HEK293 (cell line): ENCODE results near the gene RNF144A.

Source experiments
- CTCF ChIP-seq: fragments of 450-650 bp; formaldehyde crosslinking; IDR thresholded peaks from 2 replicates; pipeline ENCODE4 v1.5.1; 2016; ENCODE audit warnings: missing biosample characterization, missing genetic modification characterization
- GLI2 ChIP-seq: fragments of 450-650 bp; formaldehyde crosslinking; IDR thresholded peaks from 2 replicates; pipeline ENCODE4; 2017; ENCODE audit warnings: missing biosample characterization, missing genetic modification characterization, low read depth, borderline replicate concordance
- REST ChIP-seq: fragments of 450-650 bp; formaldehyde crosslinking; IDR thresholded peaks from 2 replicates; pipeline ENCODE4 v1.5.1; 2016; ENCODE audit warnings: missing biosample characterization, missing genetic modification characterization
- ZBTB17 ChIP-seq: fragments of 450-650 bp; formaldehyde crosslinking; IDR thresholded peaks from 2 replicates; pipeline ENCODE4 v1.5.1; 2016; ENCODE audit warnings: missing biosample characterization, missing genetic modification characterization
- ZIC2 ChIP-seq: fragments of 450-650 bp; formaldehyde crosslinking; IDR thresholded peaks from 2 replicates; pipeline ENCODE4 v1.5.1; 2016; ENCODE audit warnings: missing biosample characterization, missing genetic modification characterization
- ZNF169 ChIP-seq: fragments of 450-650 bp; formaldehyde crosslinking; IDR thresholded peaks from 2 replicates; pipeline ENCODE4 v1.5.1; 2016; ENCODE audit warnings: missing biosample characterization, missing genetic modification characterization
- ZNF266 ChIP-seq: fragments of 450-650 bp; formaldehyde crosslinking; IDR thresholded peaks from 2 replicates; pipeline ENCODE4 v1.5.1; 2016; ENCODE audit warnings: missing biosample characterization, missing genetic modification characterization, low read depth
- ZNF324 ChIP-seq: fragments of 450-650 bp; formaldehyde crosslinking; IDR thresholded peaks from 2 replicates; pipeline ENCODE4 v1.5.1; 2016; ENCODE audit warnings: missing biosample characterization, missing genetic modification characterization
- ZNF555 ChIP-seq: fragments of 450-650 bp; formaldehyde crosslinking; conservative IDR thresholded peaks from 2 replicates; pipeline ENCODE4 v1.5.1; 2017; ENCODE audit warnings: missing biosample characterization, mild to moderate bottlenecking, missing genetic modification characterization, inconsistent platforms
- TF ChIP-seq, protein P1 (sequence below): fragments of 450-650 bp; formaldehyde crosslinking; IDR thresholded peaks from 2 replicates; pipeline ENCODE4 v1.5.1; 2016; ENCODE audit warnings: missing biosample characterization, missing genetic modification characterization, borderline replicate concordance

- TF ChIP-seq ZBTB17 (tag by site-specific recombination) (no peak), ZIC2 (tag by site-specific recombination) (no peak), ZNF169 (tag by site-specific recombination) (no peak), ZNF266 (no peak), CTCF (tag by site-specific recombination) (no peak), REST (tag by site-specific recombination) (no peak), ZNF324 (tag by site-specific recombination) (no peak), GLI2 (no peak), ZNF555 (tag by site-specific recombination) (no peak)
- TF ChIP-seq, protein P1, sequence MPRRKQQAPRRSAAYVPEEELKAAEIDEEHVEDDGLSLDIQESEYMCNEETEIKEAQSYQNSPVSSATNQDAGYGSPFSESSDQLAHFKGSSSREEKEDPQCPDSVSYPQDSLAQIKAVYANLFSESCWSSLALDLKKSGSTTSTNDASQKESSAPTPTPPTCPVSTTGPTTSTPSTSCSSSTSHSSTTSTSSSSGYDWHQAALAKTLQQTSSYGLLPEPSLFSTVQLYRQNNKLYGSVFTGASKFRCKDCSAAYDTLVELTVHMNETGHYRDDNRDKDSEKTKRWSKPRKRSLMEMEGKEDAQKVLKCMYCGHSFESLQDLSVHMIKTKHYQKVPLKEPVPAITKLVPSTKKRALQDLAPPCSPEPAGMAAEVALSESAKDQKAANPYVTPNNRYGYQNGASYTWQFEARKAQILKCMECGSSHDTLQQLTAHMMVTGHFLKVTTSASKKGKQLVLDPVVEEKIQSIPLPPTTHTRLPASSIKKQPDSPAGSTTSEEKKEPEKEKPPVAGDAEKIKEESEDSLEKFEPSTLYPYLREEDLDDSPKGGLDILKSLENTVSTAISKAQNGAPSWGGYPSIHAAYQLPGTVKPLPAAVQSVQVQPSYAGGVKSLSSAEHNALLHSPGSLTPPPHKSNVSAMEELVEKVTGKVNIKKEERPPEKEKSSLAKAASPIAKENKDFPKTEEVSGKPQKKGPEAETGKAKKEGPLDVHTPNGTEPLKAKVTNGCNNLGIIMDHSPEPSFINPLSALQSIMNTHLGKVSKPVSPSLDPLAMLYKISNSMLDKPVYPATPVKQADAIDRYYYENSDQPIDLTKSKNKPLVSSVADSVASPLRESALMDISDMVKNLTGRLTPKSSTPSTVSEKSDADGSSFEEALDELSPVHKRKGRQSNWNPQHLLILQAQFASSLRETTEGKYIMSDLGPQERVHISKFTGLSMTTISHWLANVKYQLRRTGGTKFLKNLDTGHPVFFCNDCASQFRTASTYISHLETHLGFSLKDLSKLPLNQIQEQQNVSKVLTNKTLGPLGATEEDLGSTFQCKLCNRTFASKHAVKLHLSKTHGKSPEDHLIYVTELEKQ (tag by site-specific recombination): no peak
Measured at GRCh38 chr2:6956566-6956965, 39.4 kb downstream of the RNF144A start.
